Loucy (cell line): ENCODE results near the gene RNU6-1.

Experiments
- H2AFZ ChIP-seq: fragments of 200-600 bp; sonication (generic); 2 replicates; pipeline ENCODE4 v1.6.0; 2016; ENCODE audit warnings: antibody characterized with exemption, mild to moderate bottlenecking, low read length, moderate library complexity
- H3F3A ChIP-seq: fragments of 200-600 bp; 2 replicates; pipeline ENCODE4 v1.6.0; 2016; ENCODE audit warnings: antibody characterized with exemption, low read depth, mild to moderate bottlenecking
- H3K27me3 ChIP-seq: fragments of 200-600 bp; sonication (generic); 2 replicates; pipeline ENCODE4 v1.6.1; 2014; ENCODE audit warnings: low read length, mild to moderate bottlenecking; ENCODE audit not compliant: insufficient read depth, poor library complexity, severe bottlenecking
- H3K36me3 ChIP-seq: fragments of 200-600 bp; sonication (generic); 2 replicates; pipeline ENCODE4 v1.6.1; 2016; ENCODE audit warnings: low read length; ENCODE audit not compliant: insufficient read depth
- H3K4me1 ChIP-seq: fragments of 200-600 bp; sonication (generic); 2 replicates; pipeline ENCODE4 v1.5.1; 2014; ENCODE audit warnings: low read length, mild to moderate bottlenecking; ENCODE audit not compliant: insufficient read depth, poor library complexity, severe bottlenecking
- H3K4me2 ChIP-seq: fragments of 200-600 bp; sonication (generic); 2 replicates; pipeline ENCODE4 v1.6.0; 2014; ENCODE audit warnings: antibody characterized with exemption, low read length, low read depth, mild to moderate bottlenecking; ENCODE audit not compliant: poor library complexity, severe bottlenecking
- H3K4me3 ChIP-seq: fragments of 200-600 bp; sonication (generic); 2 replicates; pipeline ENCODE4 v1.5.1; 2014; ENCODE audit warnings: low read length, mild to moderate bottlenecking, mixed read lengths; ENCODE audit not compliant: poor library complexity, severe bottlenecking
- H3K79me2 ChIP-seq: fragments of 200-600 bp; sonication (generic); 2 replicates; pipeline ENCODE4 v1.6.1; 2014; ENCODE audit warnings: low read length; ENCODE audit not compliant: insufficient read depth
- H3K9ac ChIP-seq: fragments of 200-600 bp; sonication (generic); 2 replicates; pipeline ENCODE4 v1.6.0; 2014; ENCODE audit warnings: mild to moderate bottlenecking, low read depth, low read length, moderate library complexity; ENCODE audit not compliant: poor library complexity, severe bottlenecking
- H3K9me2 ChIP-seq: fragments of 200-600 bp; sonication (generic); replicated peaks from 2 replicates; pipeline ENCODE4 v1.6.1; 2016; ENCODE audit warnings: low read depth, low read length, mixed read lengths
- H3K9me3 ChIP-seq: fragments of 200-600 bp; sonication (generic); 2 replicates; pipeline ENCODE4 v1.6.1; 2014; ENCODE audit warnings: mild to moderate bottlenecking, antibody characterized with exemption, low read length, low read depth; ENCODE audit not compliant: insufficient read depth
- H4K20me1 ChIP-seq: fragments of 200-600 bp; sonication (generic); 2 replicates; pipeline ENCODE4 v1.6.0; 2014; ENCODE audit warnings: antibody characterized with exemption, low read length, mild to moderate bottlenecking; ENCODE audit not compliant: insufficient read depth, poor library complexity, severe bottlenecking
- CTCF ChIP-seq: fragments of 200-600 bp; sonication (generic); conservative IDR thresholded peaks from 2 replicates; pipeline ENCODE4 v1.5.1; 2014; ENCODE audit warnings: mild to moderate bottlenecking, antibody characterized with exemption, low read length
- EZH2phosphoT487 ChIP-seq: fragments of 200-600 bp; IDR thresholded peaks from 2 replicates; pipeline ENCODE4 v1.6.1; 2018; ENCODE audit warnings: antibody characterized with exemption, mild to moderate bottlenecking, moderate library complexity, borderline replicate concordance

Gene RNU6-1

GRCh38 chr15:67885175-67885523 lies 45.3 kb upstream of the RNU6-1 start:
- no peaks in the 10 kb centered on the region for H3F3A ChIP-seq
- H4K20me1 ChIP-seq = no peaks in the 10 kb centered on the region
- peaks cover 24% of the 10 kb centered on the region for H3K4me1 ChIP-seq
- TF ChIP-seq EZH2phosphoT487 (no peak), CTCF (no peak)
- no peak overlapping the region for H3K9ac ChIP-seq
- no peak overlapping the region for H3K4me2 ChIP-seq
- H3K9me3 ChIP-seq = no peaks in the 10 kb centered on the region
- no peaks in the 10 kb centered on the region for H3K9me2 ChIP-seq
- no peaks in the 10 kb centered on the region for H3K27me3 ChIP-seq
- H2AFZ ChIP-seq = no peak overlapping the region
- no peaks in the 10 kb centered on the region for H3K36me3 ChIP-seq
- no peak overlapping the region for H3K4me3 ChIP-seq
- no peaks in the 10 kb centered on the region for H3K79me2 ChIP-seq

- H2AFZ ChIP-seq = no peak overlapping the region
- H3K9me2 ChIP-seq = no peaks in the 10 kb centered on the region
- H3F3A ChIP-seq = no peaks in the 10 kb centered on the region
- no peaks in the 10 kb centered on the region for H3K9me3 ChIP-seq
- TF ChIP-seq CTCF = no peak
- TF ChIP-seq EZH2phosphoT487 = no peak
- H3K36me3 ChIP-seq = no peaks in the 10 kb centered on the region
- no peak overlapping the region for H3K4me3 ChIP-seq
- no peaks in the 10 kb centered on the region for H3K27me3 ChIP-seq
- H3K4me1 ChIP-seq = peaks cover 24% of the 10 kb centered on the region
- no peak overlapping the region for H3K9ac ChIP-seq
- H4K20me1 ChIP-seq = no peaks in the 10 kb centered on the region
- H3K79me2 ChIP-seq = no peaks in the 10 kb centered on the region
- H3K4me2 ChIP-seq = no peak overlapping the region
Observed at GRCh38 chr15:67884514-67885174, 44.8 kb upstream of the RNU6-1 start.

- H3F3A ChIP-seq = no peaks in the 10 kb centered on the region
- no peak overlapping the region for H3K9ac ChIP-seq
- peaks cover 24% of the 10 kb centered on the region for H3K4me1 ChIP-seq
- H3K79me2 ChIP-seq = no peaks in the 10 kb centered on the region
- H3K9me2 ChIP-seq = no peaks in the 10 kb centered on the region
- H3K27me3 ChIP-seq = no peaks in the 10 kb centered on the region
- no peak overlapping the region for H2AFZ ChIP-seq
- H3K4me3 ChIP-seq = no peak overlapping the region
- no peaks in the 10 kb centered on the region for H3K9me3 ChIP-seq
- H3K36me3 ChIP-seq = no peaks in the 10 kb centered on the region
- TF ChIP-seq CTCF = no peak
- TF ChIP-seq EZH2phosphoT487 = no peak
- no peak overlapping the region for H3K4me2 ChIP-seq
- no peaks in the 10 kb centered on the region for H4K20me1 ChIP-seq
Observed at GRCh38 chr15:67884009-67884408, 44.2 kb upstream of the RNU6-1 start.
